Skeletal muscle tissue (tissue), 4 donors: ENCODE measurements around the gene COA6. TPM values are rescaled to one million over a fixed set of nuclear protein-coding genes. Genes with fewer than 3 reads are reported as not detected.
"Not testable (repeated sequence)": the region's sequence is repeated elsewhere in the genome, so short reads cannot be mapped to it uniquely, and the experiment has no call there.

Source experiments
- H3K27ac ChIP-seq: one replicate; pipeline ENCODE4 v1.7.0; 2013; ENCODE audit warnings: mild to moderate bottlenecking, low read depth, low read length, inconsistent platforms
- H3K27me3 ChIP-seq, 3 donors: one replicate each; pipeline ENCODE4 v1.7.0; 2013; ENCODE audit warnings: low read length in 3 of 3; ENCODE audit not compliant: control insufficient read depth in 3 of 3, insufficient read depth in 3 of 3
- H3K36me3 ChIP-seq, 3 donors: one replicate each; pipeline ENCODE4 v1.7.0; 2013; ENCODE audit warnings: low read length in 3 of 3; ENCODE audit not compliant: control insufficient read depth in 3 of 3, insufficient read depth in 3 of 3
- H3K4me1 ChIP-seq, 3 donors: one replicate each; pipeline ENCODE4 v1.7.0; 2013; ENCODE audit warnings: low read length in 3 of 3, mild to moderate bottlenecking in 3 of 3; ENCODE audit not compliant: control insufficient read depth in 3 of 3, insufficient read depth in 3 of 3
- H3K4me3 ChIP-seq, 3 donors: one replicate each; pipeline ENCODE4 v1.7.0; 2013; ENCODE audit warnings: low read length in 3 of 3
- H3K9ac ChIP-seq, 3 donors: one replicate each; pipeline ENCODE4 v1.7.0; 2013; ENCODE audit warnings: low read length in 3 of 3, mild to moderate bottlenecking in 3 of 3, moderate library complexity in 2 of 3, low read depth in 1 of 3
- H3K9me3 ChIP-seq, 3 donors: one replicate each; pipeline ENCODE4 v1.7.0; 2013; ENCODE audit warnings: low read length in 3 of 3; ENCODE audit not compliant: control insufficient read depth in 3 of 3
- total RNA-seq: library from RNA; depleted of rRNA; stranded (reverse); fragments of >200 nt; gene quantifications from one replicate; pipeline ENCODE4 v1.2.3, GENCODE V29; 2014
- donor health status: Osteomylitis.

Gene COA6
- total RNA-seq, 1 donor from 2014 or later, result 12.5 TPM

DNA sequence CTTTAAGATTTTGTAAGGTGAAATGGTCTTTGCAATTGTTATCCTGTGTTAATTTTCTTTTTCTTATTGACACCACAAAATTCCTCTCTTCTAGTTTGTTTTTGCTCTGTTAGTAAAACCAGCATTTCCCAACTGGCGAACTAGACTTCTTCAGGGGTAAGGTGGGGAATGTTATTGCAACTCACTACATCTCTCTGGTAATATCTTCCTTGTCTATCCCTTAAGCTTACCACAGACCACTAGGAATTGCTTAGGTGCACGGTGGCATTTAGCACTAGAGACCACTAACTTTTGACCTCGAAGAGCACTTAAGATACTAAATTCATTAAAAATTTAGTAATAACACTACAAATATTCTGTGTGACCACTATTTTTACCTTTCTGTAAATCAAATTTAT lies 4.2 kb upstream of the COA6 start:
- Histone ChIP-seq H3K27me3 (no peaks in the 10 kb centered on the region), H3K4me3 (no peak overlapping the region), H3K4me1 (peaks cover 0 to 7% (median 0%) of the 10 kb centered on the region in 3 donors), H3K36me3 (no peaks in the 10 kb centered on the region), H3K9me3 (no peaks in the 10 kb centered on the region), H3K27ac (no peak overlapping the region), H3K9ac (no peak overlapping the region)

DNA sequence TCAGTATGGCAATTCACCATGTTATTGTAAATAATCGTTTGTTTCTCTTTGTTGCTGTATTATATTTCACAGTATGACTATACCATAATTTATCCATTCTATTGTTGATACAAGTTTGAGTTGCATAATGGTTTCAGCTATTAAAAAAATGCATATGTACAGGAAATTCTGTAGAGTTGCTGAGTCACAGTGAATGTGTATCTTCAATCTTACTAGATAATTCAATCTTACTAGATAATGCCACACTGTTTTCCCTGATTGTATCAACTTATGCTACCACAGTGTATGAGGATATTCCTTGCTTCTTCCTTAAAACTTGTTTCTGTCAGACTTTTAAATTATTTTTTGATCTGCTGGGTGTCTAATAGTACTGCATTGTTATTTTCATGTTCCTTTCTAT lies 3.5 kb upstream of the COA6 start:
- Histone ChIP-seq H3K4me1 (peaks cover 7 to 15% (median 7%) of the 10 kb centered on the region in 3 donors), H3K36me3 (no peaks in the 10 kb centered on the region), H3K9ac (no peak overlapping the region), H3K27ac (no peak overlapping the region), H3K9me3 (no peaks in the 10 kb centered on the region), H3K27me3 (no peaks in the 10 kb centered on the region), H3K4me3 (no peak overlapping the region)

DNA sequence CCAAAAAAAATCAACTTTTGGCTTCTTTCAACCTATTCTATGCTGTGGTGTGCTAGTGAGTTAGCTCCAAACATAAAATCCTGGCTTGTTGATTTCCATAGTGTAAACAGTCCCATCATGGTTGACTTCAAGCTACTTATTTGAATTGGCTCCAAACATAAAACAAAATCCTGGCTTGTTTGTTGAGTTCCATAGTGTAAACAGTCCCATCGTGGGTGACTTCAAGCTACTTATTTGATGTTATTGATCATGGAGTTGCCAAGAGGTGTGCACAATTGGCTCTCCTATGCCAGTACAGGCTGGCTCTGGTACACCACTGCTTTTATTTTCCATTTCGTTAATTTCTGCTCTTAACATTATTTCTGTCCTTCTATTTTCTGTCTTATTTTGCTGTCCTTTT lies 1.8 kb upstream of the COA6 start:
- Histone ChIP-seq H3K9ac (no peak overlapping the region), H3K36me3 (peaks cover 8 to 13% (median 9%) of the 10 kb centered on the region in 3 donors), H3K4me1 (peaks cover 12 to 22% (median 13%) of the 10 kb centered on the region in 3 donors), H3K4me3 (no peak overlapping the region), H3K27ac (no peak overlapping the region), H3K27me3 (no peaks in the 10 kb centered on the region), H3K9me3 (no peaks in the 10 kb centered on the region)

DNA sequence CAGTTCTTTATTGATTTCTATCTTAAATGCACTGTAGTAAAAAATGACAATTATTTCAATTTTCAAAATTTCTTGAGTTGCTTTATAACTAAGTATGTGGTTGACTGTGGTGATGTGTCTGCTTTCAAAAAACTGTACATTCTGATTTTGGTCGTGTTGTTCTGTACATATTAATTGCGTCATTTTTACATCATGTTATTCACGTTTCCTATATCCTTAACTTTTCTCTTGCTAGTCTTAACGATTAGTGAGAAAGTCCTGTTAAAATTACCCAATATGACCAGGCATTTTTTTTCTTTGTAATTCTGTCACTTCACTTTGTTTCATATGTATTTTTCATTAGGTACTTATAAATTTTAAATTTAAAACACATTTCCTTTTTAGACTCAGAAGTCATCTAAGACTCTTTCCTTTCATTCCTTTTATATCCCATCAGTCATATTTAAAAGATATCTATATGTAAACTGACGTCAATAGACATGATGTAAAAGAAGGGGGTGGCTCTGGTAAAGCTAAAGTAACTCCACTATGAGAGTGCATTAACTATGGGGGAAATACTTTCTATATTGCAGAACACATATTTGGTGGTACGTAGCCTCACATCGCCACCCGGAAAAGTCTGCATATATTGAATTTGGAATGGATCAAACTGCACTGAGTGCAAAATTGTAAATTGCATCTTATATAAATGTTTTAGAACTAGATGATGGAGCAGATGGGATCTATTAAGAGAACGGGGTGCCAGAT lies 1.1 kb upstream of the COA6 start:
- H3K9me3 ChIP-seq, result no peaks in the 10 kb centered on the region
- peaks cover 14 to 18% (median 14%) of the 10 kb centered on the region in 3 donors for H3K36me3 ChIP-seq
- peak overlapping the region; percentile 92 to 99 (median 98) for H3K4me3 ChIP-seq
- H3K4me1 ChIP-seq, result peaks cover 12 to 22% (median 13%) of the 10 kb centered on the region in 3 donors
- no peak overlapping the region for H3K27ac ChIP-seq
- no peaks in the 10 kb centered on the region for H3K27me3 ChIP-seq
- peak overlapping the region; percentile 97 to 99 (median 98) for H3K9ac ChIP-seq

DNA sequence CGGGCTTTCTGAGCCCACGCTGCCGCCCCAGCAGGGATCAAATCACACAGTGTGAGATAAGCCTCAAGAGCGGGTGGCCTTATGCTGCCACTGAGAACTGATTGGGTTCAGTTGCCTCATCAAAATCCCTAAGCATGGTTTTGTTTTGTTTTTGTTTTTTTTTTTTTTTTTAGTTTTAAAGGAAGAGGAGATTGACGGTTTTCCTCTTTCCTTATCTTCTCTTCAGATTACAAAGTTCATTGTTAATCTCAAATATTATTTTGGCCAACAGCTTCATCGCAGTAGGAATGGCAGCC lies 651 bp downstream of the COA6 start:
- Histone ChIP-seq H3K27ac (peak overlapping the region; percentile 97), H3K4me1 (peaks cover 12 to 22% (median 13%) of the 10 kb centered on the region in 3 donors), H3K27me3 (no peaks in the 10 kb centered on the region), H3K36me3 (peaks cover 21 to 27% (median 24%) of the 10 kb centered on the region in 3 donors), H3K9me3 (no peaks in the 10 kb centered on the region), H3K9ac (peak overlapping the region; percentile 97 to 99 (median 98)), H3K4me3 (peak overlapping the region; percentile 92 to 99 (median 98))

DNA sequence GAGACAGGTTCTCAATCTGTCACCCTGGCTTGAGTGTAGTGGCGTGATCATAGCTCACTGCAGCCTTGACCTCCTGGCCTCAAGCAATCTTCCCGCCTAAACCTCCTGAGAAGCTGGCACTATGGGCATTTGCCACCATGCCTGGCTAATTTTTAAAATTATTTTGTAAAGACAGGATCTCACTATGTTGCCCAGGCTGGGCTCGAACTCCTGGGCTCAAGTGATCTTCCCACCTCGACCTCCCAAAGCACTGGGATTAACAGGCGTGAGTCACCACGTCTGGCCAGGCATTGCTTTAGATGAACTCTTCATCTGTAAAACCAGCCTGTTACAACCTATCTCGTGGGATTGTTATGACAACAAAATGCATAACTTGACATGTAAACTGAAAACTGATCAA lies 2.4 kb downstream of the COA6 start:
- Histone ChIP-seq H3K4me1 (peaks cover 12 to 22% (median 13%) of the 10 kb centered on the region in 3 donors), H3K27ac (no peak overlapping the region), H3K9me3 (no peaks in the 10 kb centered on the region), H3K4me3 (no peak overlapping the region), H3K36me3 (peaks cover 27 to 34% (median 29%) of the 10 kb centered on the region in 3 donors), H3K27me3 (no peaks in the 10 kb centered on the region), H3K9ac (no peak overlapping the region)

DNA sequence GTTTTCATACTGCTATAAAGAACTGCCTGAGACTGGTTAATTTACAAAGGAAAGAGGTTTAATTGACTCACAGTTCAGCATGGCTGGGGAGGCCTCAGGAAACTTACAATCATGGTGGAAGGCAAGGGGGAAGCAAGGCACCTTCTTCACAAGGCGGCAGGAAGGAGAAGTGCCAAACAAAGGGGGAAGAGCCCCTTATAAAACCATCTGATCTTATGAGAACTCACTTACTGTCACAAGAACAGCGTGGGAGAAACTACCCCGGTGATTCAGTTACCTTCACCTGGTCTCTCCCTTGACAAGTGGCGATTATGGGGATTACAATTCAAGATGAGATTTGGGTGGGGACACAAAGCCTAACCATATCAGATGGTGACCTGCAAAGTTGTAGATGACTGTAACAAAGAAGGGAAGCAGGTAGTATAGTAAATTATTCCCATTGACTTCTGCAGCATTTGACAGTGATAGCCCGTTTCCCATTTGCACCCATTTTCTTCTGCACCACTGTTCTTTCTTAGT lies 6.4 kb downstream of the COA6 start:
- not testable (repeated sequence) for H3K9me3 ChIP-seq, H3K27ac ChIP-seq, H3K9ac ChIP-seq, H3K4me1 ChIP-seq, H3K4me3 ChIP-seq, H3K27me3 ChIP-seq
- H3K36me3 ChIP-seq, result peaks cover 29 to 37% (median 37%) of the 10 kb centered on the region in 3 donors

DNA sequence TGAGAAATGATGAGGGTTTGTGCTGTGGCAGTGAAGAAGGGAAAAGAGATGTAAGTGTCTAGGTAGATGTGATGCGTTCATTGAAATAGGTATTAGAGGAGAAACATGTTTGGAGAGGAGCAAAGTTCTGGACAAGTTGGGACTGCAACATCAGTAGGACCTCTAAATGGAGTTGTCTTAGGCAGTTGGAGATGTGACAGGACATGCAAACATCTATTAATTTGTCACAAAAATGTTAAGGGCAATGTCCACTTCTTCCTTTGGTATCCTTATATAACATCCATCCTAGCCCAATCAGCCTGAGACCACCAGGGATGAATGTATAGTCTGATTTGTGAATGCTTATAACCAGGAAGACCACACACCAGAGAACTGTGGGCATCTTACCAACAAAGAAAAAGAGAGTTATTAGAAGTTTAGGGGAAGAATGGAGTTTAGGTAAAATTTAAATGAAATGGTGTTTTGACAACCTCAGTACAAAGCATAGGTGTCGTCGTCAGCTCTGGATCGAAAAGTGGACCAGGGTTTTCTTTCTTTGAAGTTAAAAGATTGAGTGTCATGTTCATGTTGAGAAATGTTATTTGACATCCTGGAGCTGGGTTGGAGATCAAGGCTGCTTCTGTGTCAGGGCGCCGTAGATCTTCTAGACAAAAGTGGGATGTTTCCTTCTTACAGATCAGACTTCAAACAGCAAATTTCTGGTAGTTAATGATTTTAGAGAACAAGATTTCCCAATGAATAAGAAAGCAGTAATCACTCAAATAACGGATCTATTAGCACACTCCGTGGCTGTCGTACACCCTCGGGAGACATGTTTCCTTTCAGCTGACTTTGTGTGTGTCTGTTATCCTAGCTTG lies 8.7 kb downstream of the COA6 start:
- H3K36me3 ChIP-seq, result peaks cover 16 to 29% (median 26%) of the 10 kb centered on the region in 3 donors
- no peak overlapping the region for H3K9ac ChIP-seq
- no peak overlapping the region for H3K27ac ChIP-seq
- no peaks in the 10 kb centered on the region for H3K9me3 ChIP-seq
- H3K4me3 ChIP-seq, result no peak overlapping the region
- H3K27me3 ChIP-seq, result no peaks in the 10 kb centered on the region
- no peaks in the 10 kb centered on the region for H3K4me1 ChIP-seq

DNA sequence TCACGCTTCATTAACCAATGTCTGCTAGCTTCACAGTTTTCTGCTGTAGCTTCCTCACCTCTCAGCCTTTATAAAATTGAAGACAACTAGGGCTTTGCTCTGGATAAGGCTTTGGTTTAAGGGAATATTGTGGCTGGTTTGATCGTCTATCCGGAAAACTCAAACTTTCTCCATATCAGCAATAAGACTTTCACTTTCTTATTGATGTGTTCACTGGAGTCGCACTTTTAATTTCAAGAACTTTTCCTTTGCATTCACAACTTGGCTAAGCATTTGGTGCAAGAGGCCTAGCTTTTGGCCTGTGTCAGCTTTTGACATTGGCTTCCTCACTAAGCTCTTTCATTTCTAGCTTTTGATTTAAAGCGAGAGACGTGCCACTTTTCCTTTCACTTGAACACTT lies 12.9 kb downstream of the COA6 start:
- Histone ChIP-seq H3K4me3 (no peak overlapping the region), H3K4me1 (no peaks in the 10 kb centered on the region), H3K36me3 (peaks cover 3 to 16% (median 13%) of the 10 kb centered on the region in 3 donors), H3K27ac (no peak overlapping the region), H3K27me3 (no peaks in the 10 kb centered on the region), H3K9me3 (no peaks in the 10 kb centered on the region), H3K9ac (no peak overlapping the region)

DNA sequence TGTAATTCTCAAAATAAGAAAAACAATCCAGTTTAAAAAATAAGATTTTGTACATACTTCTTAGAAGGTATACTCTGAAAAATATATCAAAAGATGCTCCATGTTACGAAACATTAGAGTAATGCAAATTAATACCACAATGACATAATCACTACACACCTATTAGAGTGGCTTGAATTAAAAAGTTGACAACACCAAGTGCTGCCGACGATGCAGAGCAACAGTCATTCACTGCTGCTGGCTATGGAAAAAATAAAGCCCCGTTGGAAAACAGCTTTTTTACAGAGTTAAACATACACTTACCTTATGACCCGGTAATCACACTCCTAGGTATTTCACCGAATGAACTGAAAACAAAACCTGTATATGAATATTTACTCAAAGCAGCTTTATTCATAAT lies 14.8 kb downstream of the COA6 start:
- Histone ChIP-seq H3K4me1 (no peaks in the 10 kb centered on the region), H3K36me3 (peaks cover 10 to 23% (median 22%) of the 10 kb centered on the region in 3 donors), H3K27ac (no peak overlapping the region), H3K27me3 (no peaks in the 10 kb centered on the region), H3K4me3 (no peak overlapping the region), H3K9me3 (no peaks in the 10 kb centered on the region), H3K9ac (no peak overlapping the region)
